NT2/D1 (cell line): Measurements from ENCODE around the gene F2RL1.

ENCODE experiments used
- YY1 ChIP-seq: IDR thresholded peaks from 2 replicates; pipeline ENCODE4 v1.6.1; 2011; ENCODE audit not compliant: insufficient read length, insufficient read depth
- ZNF274 ChIP-seq: IDR thresholded peaks from 2 replicates; pipeline ENCODE4 v1.6.1; 2011; ENCODE audit warnings: mild to moderate bottlenecking, low read depth, low read length

DNA sequence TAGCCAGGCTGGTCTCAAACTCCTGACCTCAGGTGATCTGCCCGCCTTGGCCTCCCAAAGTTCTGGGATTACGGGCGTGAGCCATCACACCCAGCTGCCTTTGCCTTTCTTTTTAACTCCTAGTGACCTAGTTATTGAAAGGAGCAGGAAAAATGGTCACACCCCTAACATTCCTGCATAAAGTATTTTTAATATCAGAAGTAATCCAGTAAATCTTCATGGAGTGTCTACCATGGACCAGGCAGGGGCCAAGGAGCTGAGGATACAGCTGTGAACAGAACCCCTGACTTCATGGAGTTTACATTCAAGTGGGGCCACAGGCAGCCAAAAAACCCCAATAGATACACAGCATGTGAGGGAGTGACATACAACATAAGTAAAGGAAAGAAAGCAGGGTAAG lies 18.3 kb upstream of the F2RL1 start:
- TF ChIP-seq YY1 (no peak), ZNF274 (no peak)
